Kidney (tissue), 14 donors: ENCODE results near the gene PCDHB1. TPM values are rescaled to one million over a fixed set of nuclear protein-coding genes. Genes with fewer than 3 reads are reported as not detected.

ENCODE experiments used
- DNase-seq, 5 donors: peaks; one replicate each; pipeline ENCODE4 v3.0.0-alpha.2; 2013 to 2020
- FAIRE-seq: peaks from 2 replicates; lab custom pipeline; 2012; peaks lifted over from hg19 to GRCh38; lab: Jason Lieb, UNC
- H3K27ac ChIP-seq, 2 donors: one replicate each; pipeline ENCODE4 v1.7.0; 2013; ENCODE audit warnings: low read depth in 2 of 2, low read length in 2 of 2, inconsistent platforms in 1 of 2
- H3K27me3 ChIP-seq: one replicate; pipeline ENCODE4 v1.7.1; 2013; ENCODE audit warnings: low read length, inconsistent platforms; ENCODE audit not compliant: control insufficient read depth, insufficient read depth
- H3K36me3 ChIP-seq, 3 donors: one replicate each; pipeline versions ENCODE4 v1.7.0 to v1.7.1; 2013; ENCODE audit warnings: low read length in 3 of 3, control low read depth in 1 of 3, inconsistent platforms in 1 of 3; ENCODE audit not compliant: insufficient read depth in 3 of 3, control insufficient read depth in 2 of 3
- H3K4me1 ChIP-seq, 3 donors: one replicate each; pipeline versions ENCODE4 v1.7.0 to v1.7.1; 2013; ENCODE audit warnings: low read length in 3 of 3, inconsistent platforms in 1 of 3, low read depth in 1 of 3; ENCODE audit not compliant: control insufficient read depth in 2 of 3, insufficient read depth in 2 of 3
- H3K4me3 ChIP-seq, 3 donors: one replicate each; pipeline versions ENCODE4 v1.7.0 to v1.8.1; 2013; ENCODE audit warnings: low read length in 3 of 3, control low read depth in 1 of 3, inconsistent platforms in 1 of 3
- H3K9ac ChIP-seq, 3 donors: one replicate each; pipeline versions ENCODE4 v1.7.0 to v1.7.1; 2013; ENCODE audit warnings: low read length in 3 of 3, control low read depth in 1 of 3, inconsistent platforms in 1 of 3
- H3K9me3 ChIP-seq, 3 donors: one replicate each; pipeline versions ENCODE4 v1.7.0 to v1.7.1; 2013; ENCODE audit warnings: low read length in 3 of 3, control low read depth in 1 of 3, inconsistent platforms in 1 of 3; ENCODE audit not compliant: control insufficient read depth in 2 of 3, insufficient read depth in 1 of 3
- CTCF ChIP-seq: IDR thresholded peaks from 3 replicates; pipeline ENCODE4 v1.5.1; 2012; ENCODE audit warnings: mild to moderate bottlenecking, moderate library complexity, borderline replicate concordance; ENCODE audit not compliant: insufficient read depth; ENCODE audit errors: extremely low read depth
- intact Hi-C: fragments of 100-400 bp; cut with DNase I; formaldehyde crosslinking; loops from one replicate; pipeline ENCODE4 v1.11.1; 2022
- polyA plus RNA-seq: library from polyadenylated mRNA; stranded (reverse); fragments of 350-450 nt; fragmentation: Illumina TruSeq; extraction: RNeasy Lipid Tissue Mini Kit (QIAGEN cat#74804); gene quantifications from one replicate; pipeline ENCODE4 v1.2.3, GENCODE V29; 2014; ENCODE audit warnings: low read depth, low replicate concordance; ENCODE audit not compliant: insufficient read depth
- total RNA-seq: library from RNA; stranded (reverse); fragmentation: NEBNext Ultra II Directional; extraction: Animal tissue kit (Norgen Biotek cat#: 25700); gene quantifications from one replicate; pipeline ENCODE4 v1.2.1, GENCODE V29; 2021
- donor health status: control.
- donor health status: control.
- donor health status: control.
- donor health status: control.
- donor health status: control.
- donor health status: DM: yes; HTN: yes; CAD: no.
- donor health status: Normal renal cell carcinoma (clear cell type).

The PCDHB1 gene
- total and polyA plus RNA-seq, 2 donors from 2014 or later: 0.09 to 0.50 TPM

- FAIRE-seq (no peak), DNase-seq (no peak)
- no peak overlapping the region for H3K27ac ChIP-seq
- TF ChIP-seq CTCF: no peak
- no peaks in the 10 kb centered on the region for H3K4me1 ChIP-seq
- no peak overlapping the region for H3K9ac ChIP-seq
- intact Hi-C loops: no loop called here
- no peaks in the 10 kb centered on the region for H3K27me3 ChIP-seq
- H3K4me3 ChIP-seq: no peak overlapping the region
- H3K9me3 ChIP-seq: no peaks in the 10 kb centered on the region
- H3K36me3 ChIP-seq: no peaks in the 10 kb centered on the region
Observed at GRCh38 chr5:141022384-141022783, 28.8 kb upstream of the PCDHB1 start.

- Histone ChIP-seq H3K27me3 (no peaks in the 10 kb centered on the region), H3K9ac (no peak overlapping the region), H3K4me1 (no peaks in the 10 kb centered on the region), H3K27ac (no peak overlapping the region), H3K4me3 (no peak overlapping the region), H3K9me3 (no peaks in the 10 kb centered on the region), H3K36me3 (no peaks in the 10 kb centered on the region)
- no peak for FAIRE-seq
- intact Hi-C loops: no loop called here
- TF ChIP-seq CTCF: no peak
- DNase-seq: no peak
Observed at GRCh38 chr5:141031006-141031405, 20.2 kb upstream of the PCDHB1 start.

GRCh38 chr5:141032626-141033025 is 18.5 kb upstream of the PCDHB1 start:
- TF ChIP-seq CTCF: no peak
- Histone ChIP-seq H3K9me3 (no peaks in the 10 kb centered on the region), H3K27me3 (no peaks in the 10 kb centered on the region), H3K27ac (no peak overlapping the region), H3K4me3 (no peak overlapping the region), H3K9ac (no peak overlapping the region), H3K36me3 (no peaks in the 10 kb centered on the region), H3K4me1 (no peaks in the 10 kb centered on the region)
- no peak for DNase-seq
- intact Hi-C loops: no loop called here
- no peak for FAIRE-seq

GRCh38 chr5:141039061-141039460 is 12.1 kb upstream of the PCDHB1 start:
- no peak for DNase-seq
- FAIRE-seq: no peak
- no peak overlapping the region for H3K9ac ChIP-seq
- intact Hi-C loops: no loop called here
- no peak overlapping the region for H3K27ac ChIP-seq
- H3K4me3 ChIP-seq: no peak overlapping the region
- no peaks in the 10 kb centered on the region for H3K27me3 ChIP-seq
- TF ChIP-seq CTCF: no peak
- H3K36me3 ChIP-seq: no peaks in the 10 kb centered on the region
- no peaks in the 10 kb centered on the region for H3K9me3 ChIP-seq
- no peaks in the 10 kb centered on the region for H3K4me1 ChIP-seq
